ENCODE data around the gene RALB. TPM values are rescaled to one million over a fixed set of nuclear protein-coding genes. Genes with fewer than 3 reads are reported as not detected.
A peak's percentile ranks its signal among the peaks of the same experiment; 100 is the strongest.

Gene RALB
- total RNA-seq, 1 donor from 2014 or later, result 25.4 TPM

DNA sequence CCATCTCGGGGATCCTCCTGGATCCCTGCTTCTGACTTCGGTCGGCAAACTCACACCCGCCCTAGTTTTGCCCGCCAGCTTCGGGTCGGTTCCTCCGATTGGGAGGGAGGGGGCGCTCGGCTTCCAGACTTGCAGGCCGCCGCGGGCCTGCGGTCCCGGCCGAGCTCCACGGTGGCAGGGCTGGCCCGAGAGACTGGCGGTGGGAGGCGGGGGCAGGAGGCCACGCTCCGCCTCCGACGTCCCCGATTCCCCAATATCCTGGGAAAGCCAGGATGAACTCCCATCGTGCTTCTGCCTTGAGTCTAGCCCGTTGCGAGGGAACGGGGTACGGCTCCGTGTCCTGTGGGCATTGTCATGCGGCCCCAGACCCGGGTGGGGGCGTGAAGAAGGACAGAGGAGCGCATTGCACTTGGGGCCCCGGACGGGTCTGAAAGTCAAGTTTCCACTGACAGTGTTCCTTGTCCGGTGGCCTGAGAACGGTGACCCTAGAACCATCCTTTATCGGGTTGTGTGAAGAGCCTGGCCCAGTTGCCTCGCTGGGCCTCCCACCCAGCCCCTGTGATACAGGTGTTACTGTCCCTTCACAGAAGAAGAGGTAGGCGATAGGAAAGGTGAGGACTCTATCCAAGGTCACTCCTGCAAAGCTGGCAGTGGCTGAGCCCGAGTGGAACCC is 90.9 kb downstream of the RALB start:
- Mint-ChIP-seq H3K27me3 (ENCODE audit: unreplicated experiment) (peaks cover 58% of the 10 kb centered on the region), H3K4me1 (ENCODE audit: unreplicated experiment) (peaks cover 18% of the 10 kb centered on the region), H3K9me3 (ENCODE audit: unreplicated experiment) (no peaks in the 10 kb centered on the region), H3K4me3 (ENCODE audit: unreplicated experiment) (peak overlapping the region; percentile 52), H3K36me3 (ENCODE audit: unreplicated experiment) (no peaks in the 10 kb centered on the region), H3K27ac (ENCODE audit: unreplicated experiment) (no peak overlapping the region)
- DNase-seq (ENCODE audit: extremely low spot score, unreplicated experiment), result peak; percentile 91
- TF ChIP-seq, protein P1, sequence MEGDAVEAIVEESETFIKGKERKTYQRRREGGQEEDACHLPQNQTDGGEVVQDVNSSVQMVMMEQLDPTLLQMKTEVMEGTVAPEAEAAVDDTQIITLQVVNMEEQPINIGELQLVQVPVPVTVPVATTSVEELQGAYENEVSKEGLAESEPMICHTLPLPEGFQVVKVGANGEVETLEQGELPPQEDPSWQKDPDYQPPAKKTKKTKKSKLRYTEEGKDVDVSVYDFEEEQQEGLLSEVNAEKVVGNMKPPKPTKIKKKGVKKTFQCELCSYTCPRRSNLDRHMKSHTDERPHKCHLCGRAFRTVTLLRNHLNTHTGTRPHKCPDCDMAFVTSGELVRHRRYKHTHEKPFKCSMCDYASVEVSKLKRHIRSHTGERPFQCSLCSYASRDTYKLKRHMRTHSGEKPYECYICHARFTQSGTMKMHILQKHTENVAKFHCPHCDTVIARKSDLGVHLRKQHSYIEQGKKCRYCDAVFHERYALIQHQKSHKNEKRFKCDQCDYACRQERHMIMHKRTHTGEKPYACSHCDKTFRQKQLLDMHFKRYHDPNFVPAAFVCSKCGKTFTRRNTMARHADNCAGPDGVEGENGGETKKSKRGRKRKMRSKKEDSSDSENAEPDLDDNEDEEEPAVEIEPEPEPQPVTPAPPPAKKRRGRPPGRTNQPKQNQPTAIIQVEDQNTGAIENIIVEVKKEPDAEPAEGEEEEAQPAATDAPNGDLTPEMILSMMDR (IDR thresholded peaks at IDR 0.05), result peak; percentile 89

Other genes starting within 250 kb of the RALB start
- 14.9 and 16.2 TPM in 2 replicates for gene EPB41L5, start 239.8 kb upstream of the RALB start, total RNA-seq
- 35.9 and 41.2 TPM in 2 replicates for gene TMEM185B, start 29.5 kb upstream of the RALB start, total RNA-seq
- 0.50 and 0.62 TPM in 2 replicates for gene INHBB, start 93.3 kb downstream of the RALB start, total RNA-seq